Thyroid gland (tissue), 4 donors: ENCODE results near the gene LDLR.

ENCODE experiments used
- CTCF ChIP-seq, 6 experiments: fragments of 200-600 bp in 3 of 6; fragments of 450-650 bp in 3 of 6; sonication (generic) in 3 of 6; IDR thresholded peaks; one replicate each; pipeline ENCODE4 v1.5.1; 2016 to 2019; ENCODE audit warnings: antibody characterized with exemption in 6 of 6, mild to moderate bottlenecking in 2 of 6, inconsistent platforms in 1 of 6, moderate library complexity in 1 of 6
- POLR2A ChIP-seq, 2 donors: fragments of 450-650 bp; IDR thresholded peaks; one replicate each; pipeline ENCODE4 v1.6.1; 2017; ENCODE audit warnings: antibody characterized with exemption in 2 of 2, mild to moderate bottlenecking in 2 of 2, moderate library complexity in 1 of 2

GRCh38 chr19:11123114-11123513 is 33.9 kb downstream of the LDLR start:
- TF ChIP-seq CTCF (IDR thresholded peaks at IDR 0.05) (no peak), POLR2A (IDR thresholded peaks at IDR 0.05) (no peak)
